Middle frontal gyrus (tissue), 1 donor: ENCODE data around the gene NETO1.

Source experiments
- DNase-seq: peaks from one replicate; pipeline ENCODE4 v3.0.0-alpha.2; 2015; ENCODE audit warnings: low spot score; ENCODE audit errors: extremely low spot score

NETO1 gene

GRCh38 chr18:72867746-72868584 is at the start of gene NETO1:
Gene NETO1 (minus strand): TSS chr18:72867987. CDS start chr18:72867291, 696 bp downstream.
- DNase-seq, result no peak

GRCh38 chr18:72910045-72910444 is 42.3 kb upstream of the NETO1 start:
- no peak for DNase-seq

- no peak for DNase-seq
Observed at GRCh38 chr18:72908181-72908580, 40.4 kb upstream of the NETO1 start.

GRCh38 chr18:72903033-72903432 is 35.2 kb upstream of the NETO1 start:
- no peak for DNase-seq

GRCh38 chr18:72899338-72899737 is 31.6 kb upstream of the NETO1 start:
- no peak for DNase-seq

GRCh38 chr18:72898870-72899269 is 31.1 kb upstream of the NETO1 start:
- no peak for DNase-seq

- DNase-seq, result no peak
Observed at GRCh38 chr18:72895548-72895947, 27.8 kb upstream of the NETO1 start.

GRCh38 chr18:72878561-72878960 is 10.8 kb upstream of the NETO1 start:
- DNase-seq, result no peak

GRCh38 chr18:72878143-72878542 is 10.4 kb upstream of the NETO1 start:
- no peak for DNase-seq

- DNase-seq, result no peak
Observed at GRCh38 chr18:72871091-72871490, 3.3 kb upstream of the NETO1 start.

- no peak for DNase-seq
Observed at GRCh38 chr18:72869226-72870185, 1.7 kb upstream of the NETO1 start.

- no peak for DNase-seq
Observed at GRCh38 chr18:72868585-72869225, 918 bp upstream of the NETO1 start.

GRCh38 chr18:72866901-72867745 is 664 bp downstream of the NETO1 start:
- DNase-seq, result no peak

GRCh38 chr18:72866442-72866900 is 1.3 kb downstream of the NETO1 start:
- no peak for DNase-seq

- no peak for DNase-seq
Observed at GRCh38 chr18:72863754-72864153, 4.0 kb downstream of the NETO1 start.

GRCh38 chr18:72859088-72859487 is 8.7 kb downstream of the NETO1 start:
- no peak for DNase-seq

- no peak for DNase-seq
Observed at GRCh38 chr18:72849671-72850070, 18.1 kb downstream of the NETO1 start.

- DNase-seq, result no peak
Observed at GRCh38 chr18:72848503-72849237, 19.1 kb downstream of the NETO1 start.

GRCh38 chr18:72847771-72848170 is 20.0 kb downstream of the NETO1 start:
- no peak for DNase-seq
